NCI-H1105 treated with DMSO at 0.1 percent for 48 hours (cell line): ENCODE results near the gene CSPG4.
"Not testable (repeated sequence)": the region's sequence is repeated elsewhere in the genome, so short reads cannot be mapped to it uniquely, and the experiment has no call there.

Experiments used
- DNase-seq: peaks from one replicate; lab custom pipeline; 2025; lab: John Stamatoyannopoulos, UW

CSPG4 gene

DNA sequence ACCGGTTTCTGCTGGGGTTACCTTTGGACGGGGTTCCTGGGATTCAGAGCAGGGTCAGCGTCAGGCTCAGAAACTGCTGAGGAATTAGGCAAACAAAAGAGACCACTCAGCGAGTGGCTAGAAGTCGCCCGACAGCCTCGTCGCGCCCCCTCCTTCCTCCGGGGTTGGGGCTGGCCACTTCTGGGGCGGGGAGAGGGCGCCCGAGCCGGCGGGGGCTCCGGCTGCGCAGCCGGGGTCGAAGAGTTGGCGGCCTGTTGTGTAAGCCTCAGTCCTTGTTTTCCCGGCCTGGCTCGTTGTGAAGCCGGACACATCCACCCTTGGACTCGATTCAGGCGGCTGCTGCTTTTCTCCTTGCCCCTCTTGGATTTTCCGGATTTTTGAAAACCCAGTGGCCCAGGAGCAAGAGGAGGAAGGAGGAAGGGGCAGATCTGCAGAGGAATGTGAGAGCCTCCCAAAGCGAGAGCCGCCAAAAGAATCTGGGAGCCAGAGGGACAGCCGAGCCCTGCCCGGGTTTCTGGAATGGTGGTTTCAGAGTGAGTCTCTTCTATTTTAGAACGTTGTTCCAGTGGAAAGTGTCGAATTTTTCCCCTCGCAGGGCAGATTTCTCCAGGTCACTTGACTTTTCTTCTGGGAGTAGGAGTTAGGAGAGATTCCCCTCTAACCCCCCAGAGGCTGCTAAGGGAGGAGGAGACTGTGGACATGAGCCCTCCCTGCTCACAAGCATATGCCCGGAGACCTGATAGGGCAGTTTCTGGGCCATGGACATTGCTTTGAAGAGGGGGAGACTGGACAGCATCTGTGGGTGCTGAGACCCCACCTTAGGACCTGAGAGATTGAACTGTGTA, 64.3 kb downstream of the CSPG4 start:
- no peak for DNase-seq

DNA sequence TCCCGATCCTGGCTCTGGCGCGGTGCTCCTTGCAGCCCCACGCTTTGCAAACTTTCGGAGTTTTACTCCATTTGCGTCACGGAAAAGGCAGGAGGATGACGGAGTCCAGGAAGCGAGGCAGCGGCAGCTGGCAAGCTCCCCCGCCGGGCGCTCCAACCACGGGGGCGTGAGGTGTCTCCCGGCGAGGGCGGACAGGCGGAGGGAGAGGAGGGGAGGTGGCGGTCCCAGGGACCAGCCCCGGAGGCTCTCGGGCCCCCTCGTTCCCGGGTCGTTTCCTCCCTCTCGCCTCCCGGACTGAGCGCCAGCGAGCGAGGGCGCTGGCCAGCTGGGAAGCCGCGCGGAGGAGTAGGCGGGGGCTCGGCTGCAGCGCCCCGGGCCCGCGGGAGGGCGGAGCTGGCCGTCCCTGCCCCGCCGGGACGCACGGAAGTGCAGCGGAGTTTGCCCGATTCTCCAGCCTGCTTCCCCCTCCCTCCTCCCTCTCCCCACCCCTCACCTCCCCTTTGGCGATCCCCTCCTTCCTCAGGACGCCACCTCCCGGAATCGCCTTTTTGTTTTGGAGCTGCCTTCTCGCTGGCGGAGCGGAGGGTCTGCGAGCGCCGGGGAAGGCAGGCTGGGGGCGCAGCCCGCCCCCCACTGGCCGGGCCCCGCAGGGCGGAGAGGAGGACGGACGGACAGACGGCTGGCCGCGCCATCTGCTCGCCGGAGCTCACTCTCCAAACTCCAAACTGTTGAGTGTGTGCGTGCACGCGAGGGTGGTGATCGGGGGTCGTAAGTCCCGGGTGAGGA, 65.1 kb downstream of the CSPG4 start, which contains the start of gene SNX33:
Gene SNX33, plus strand, starts transcription at position 543 of the 786 bp plus-strand sequence. CDS start 1,191 bp downstream, outside the sequence.
- DNase-seq = peak; percentile 3

DNA sequence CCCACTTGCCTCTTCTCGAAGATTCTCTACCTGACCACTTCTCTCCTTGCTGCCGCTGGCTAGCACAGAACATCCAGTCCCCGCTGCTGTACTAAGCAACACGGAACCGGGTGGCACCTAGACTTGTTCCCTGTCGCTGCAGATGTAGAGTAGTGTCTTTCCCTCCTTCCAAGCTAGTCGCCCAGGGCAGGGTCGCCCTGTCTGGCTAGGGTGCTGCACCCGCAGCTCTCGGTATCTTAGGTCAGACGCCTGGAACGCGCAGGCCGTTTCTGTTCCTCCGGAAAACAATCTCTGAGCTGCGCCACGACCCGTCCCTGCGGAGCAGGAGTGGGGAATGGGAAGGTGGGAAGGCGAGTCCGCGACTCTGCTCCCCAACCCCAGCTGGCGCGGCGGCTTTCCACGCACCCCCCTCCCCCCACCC, 65.7 kb downstream of the CSPG4 start:
- DNase-seq = peak; percentile 5

DNA sequence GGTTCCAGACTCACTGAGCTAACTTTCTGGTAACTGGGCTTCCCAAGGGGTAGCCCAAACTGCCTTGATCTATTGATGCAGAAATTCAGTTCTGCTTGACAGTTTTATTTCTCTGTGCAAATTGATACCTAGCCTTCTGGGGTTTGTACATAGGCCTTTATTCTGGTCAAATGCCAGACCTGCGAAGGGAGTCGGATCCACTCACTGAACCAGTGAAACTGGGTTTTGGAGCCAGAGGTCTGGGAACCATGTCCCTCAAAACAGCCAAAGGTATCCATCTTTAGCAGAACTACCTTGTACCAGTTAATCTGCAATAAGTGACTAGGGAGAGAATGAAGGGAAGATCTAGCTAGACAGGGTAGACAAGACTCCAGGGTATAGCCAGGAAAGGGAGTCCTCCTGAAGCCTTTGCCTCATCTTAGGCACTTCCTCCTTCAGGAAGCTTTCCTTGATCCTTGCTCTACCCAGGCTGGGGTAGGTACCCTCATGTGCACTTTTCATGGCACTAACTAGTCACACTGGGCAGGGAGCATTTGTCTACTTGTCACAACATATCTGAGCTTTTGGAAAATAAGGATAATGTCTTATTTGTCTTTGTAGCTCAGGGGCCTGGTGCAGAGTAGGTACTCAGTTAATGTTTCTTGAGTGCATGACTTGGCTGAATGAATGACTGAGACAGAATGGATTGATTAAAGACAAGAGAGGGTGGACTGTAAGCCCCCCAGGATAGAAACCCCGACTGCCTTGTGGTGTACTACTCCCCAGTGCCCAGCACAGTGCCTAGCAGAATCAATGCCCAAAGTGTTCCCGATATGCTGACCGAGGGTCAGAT, 66.3 kb downstream of the CSPG4 start:
- DNase-seq = no peak

- DNase-seq = no peak
Observed at GRCh38 chr15:75644376-75644775, 68.3 kb downstream of the CSPG4 start.

DNA sequence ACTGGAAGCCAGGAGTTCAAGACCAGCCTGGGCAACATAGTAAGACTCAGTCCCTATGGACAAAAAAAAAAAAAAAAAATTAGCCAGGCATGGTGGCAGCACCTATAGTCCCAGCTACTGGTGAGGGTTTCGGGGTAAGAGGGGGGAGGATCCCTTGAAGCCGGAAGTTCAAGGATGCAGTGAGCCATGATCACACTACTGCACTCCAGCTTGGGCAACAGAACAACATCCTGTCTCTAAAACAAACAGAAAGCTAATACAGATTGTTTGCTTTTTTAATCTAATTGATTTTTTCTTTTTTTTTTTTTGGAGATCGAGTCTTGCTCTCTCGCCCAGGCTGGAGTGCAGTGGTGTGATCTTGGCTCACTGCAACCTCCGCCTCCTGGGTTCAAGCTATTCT, 71.0 kb downstream of the CSPG4 start:
- no peak for DNase-seq

GRCh38 chr15:75641179-75641503, 71.5 kb downstream of the CSPG4 start:
- DNase-seq = no peak

DNA sequence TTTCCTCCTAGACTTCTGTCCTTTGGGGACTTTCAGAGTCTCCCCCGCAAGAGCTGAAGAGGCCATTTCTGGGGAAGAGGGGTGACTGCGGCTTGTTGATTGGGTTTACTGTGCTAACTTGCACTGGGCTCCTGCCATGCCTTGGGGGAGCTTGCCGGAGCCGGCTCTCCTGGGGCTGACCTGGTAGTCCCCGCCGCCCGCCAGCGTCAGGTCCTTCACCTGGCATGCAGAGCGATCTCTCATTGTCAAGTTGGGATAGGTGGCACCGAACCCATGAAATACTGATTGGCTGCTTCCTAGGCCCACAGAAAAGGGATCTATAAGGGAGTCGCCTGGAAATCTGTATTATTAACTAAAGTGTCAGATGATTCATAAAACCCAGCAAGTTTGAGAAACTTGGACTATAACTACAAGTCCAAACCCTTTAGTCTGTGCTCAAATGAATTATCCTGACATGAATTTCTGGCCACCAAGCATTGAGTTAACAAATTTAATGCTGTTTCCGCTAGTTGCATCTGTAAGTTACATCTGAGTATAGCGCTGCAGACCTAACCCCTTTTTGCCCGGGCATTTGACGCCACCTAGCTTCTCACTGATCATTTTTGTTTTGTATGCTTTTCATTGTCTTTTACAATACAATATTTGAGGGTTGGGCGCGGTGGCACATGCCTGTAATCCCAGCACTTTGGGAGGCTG, 72.0 kb downstream of the CSPG4 start:
- peak; percentile 58 for DNase-seq

- peak; percentile 91 for DNase-seq
Observed at GRCh38 chr15:75639709-75640482, 72.8 kb downstream of the CSPG4 start, which contains the start of gene IMP3. IMP3 (minus strand) TSS chr15:75640224; CDS start chr15:75640168, 56 bp downstream.

DNA sequence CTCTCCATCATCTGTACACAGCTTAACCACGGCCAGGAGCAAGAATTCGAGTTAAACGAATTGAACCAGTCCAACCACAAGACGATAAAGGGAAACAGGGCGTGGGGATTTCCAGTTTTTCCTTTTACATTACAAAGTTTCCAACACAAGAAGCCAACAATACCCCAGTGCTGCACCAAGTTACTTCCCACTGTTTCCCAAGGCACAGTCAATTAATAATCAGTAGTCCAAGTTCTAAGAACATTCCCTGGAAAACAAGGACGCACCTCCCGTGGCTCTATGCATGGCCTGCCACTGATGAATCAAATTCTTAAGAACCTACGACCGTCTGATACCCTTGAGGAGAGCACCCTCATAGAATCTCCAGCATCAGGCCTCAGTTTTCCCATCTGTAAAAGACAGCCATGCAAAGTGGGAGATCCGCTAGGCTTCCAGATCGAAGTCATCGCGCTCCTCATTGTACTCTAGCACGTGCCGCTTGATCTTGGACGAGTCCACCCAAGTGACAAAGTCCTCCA, 73.4 kb downstream of the CSPG4 start:
- no peak for DNase-seq

DNA sequence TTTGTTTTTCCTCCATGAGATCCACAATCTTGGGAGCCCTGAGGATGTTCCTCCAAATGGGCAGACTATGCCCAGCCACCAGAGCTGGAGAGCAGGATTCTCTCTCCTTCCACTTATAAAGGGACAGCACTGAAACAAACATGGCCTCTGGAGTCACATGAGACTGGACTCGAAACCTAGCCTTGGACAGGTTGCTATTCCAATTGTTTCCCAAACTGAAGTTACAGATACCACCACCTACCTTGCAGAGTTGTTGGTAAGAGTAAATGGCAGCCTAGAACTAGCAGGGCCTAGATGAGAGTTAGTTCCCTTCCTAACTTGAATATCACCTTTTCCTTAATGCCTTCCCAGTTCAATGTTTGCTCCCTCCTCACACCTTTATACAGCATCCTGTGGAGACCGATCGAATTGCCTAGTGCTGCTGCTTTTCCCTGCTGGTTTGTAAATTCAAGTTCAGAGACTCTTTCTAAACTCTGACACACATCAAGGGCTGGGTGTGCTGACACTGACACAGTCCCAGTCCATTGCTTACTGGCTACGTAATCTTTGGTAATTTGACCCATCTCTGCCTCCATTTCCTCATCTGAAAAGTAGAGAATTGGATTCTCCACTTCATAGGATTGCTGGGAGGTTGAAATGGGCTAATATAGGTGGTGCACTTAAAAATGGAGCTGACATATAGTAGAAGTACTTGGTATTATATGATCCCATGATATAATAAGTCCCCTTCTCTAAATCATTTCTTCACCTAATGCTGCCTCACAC, 75.2 kb downstream of the CSPG4 start:
- no peak for DNase-seq

- no peak for DNase-seq
Observed at GRCh38 chr15:75636026-75636425, 76.6 kb downstream of the CSPG4 start.

GRCh38 chr15:75633922-75634321, 78.7 kb downstream of the CSPG4 start:
- not testable (repeated sequence) for DNase-seq

GRCh38 chr15:75631935-75632334, 80.7 kb downstream of the CSPG4 start:
- no peak for DNase-seq

- peak; percentile 77 for DNase-seq
Observed at GRCh38 chr15:75625542-75626347, 86.9 kb downstream of the CSPG4 start, which contains the start of gene SNUPN. SNUPN (minus strand) TSS chr15:75625725; CDS start chr15:75621051, 4,674 bp downstream.
